HCT116 (cell line): Measurements from ENCODE around the gene RNF220. TPM values are rescaled to one million over a fixed set of nuclear protein-coding genes. Genes with fewer than 3 reads are reported as not detected.

Experiments
- ATAC-seq: fragments of 200-7000 bp; cut with Tn5 transposase; 2 replicates; pipeline ENCODE4 v1.9.1; 2020; ENCODE audit warnings: mild to moderate bottlenecking, moderate library complexity
- BruUV-seq: library from RNA; stranded (reverse); fragments of 400-500 nt; replicated peaks from 2 replicates; lab custom pipeline; 2021; lab: Mats Ljungman, UMichigan
- CTCF ChIA-PET: fragments of 300-600 bp; sonication (Branson Sonifier 250); formaldehyde crosslinking; loops from one replicate; lab custom pipeline; 2021; ENCODE audit warnings: antibody characterized with exemption; lab: Charles Lee
- POLR2A ChIA-PET: fragments of 300-600, 350-600 bp; sonication (Branson Sonifier 250); formaldehyde crosslinking; loops from one replicate; lab custom pipeline; 2021; ENCODE audit warnings: antibody characterized with exemption; lab: Charles Lee
- RAD21 ChIA-PET, 2 experiments: fragments of 300-600 bp; sonication (Branson Sonifier 250); formaldehyde crosslinking; loops; one replicate each; lab custom pipeline; 2023; ENCODE audit warnings: low total read pairs in 2 of 2; ENCODE audit not compliant: uncharacterized antibody in 2 of 2, unreplicated experiment in 2 of 2, low non-redundant PET in 1 of 2; lab: Charles Lee
- DNase-seq: peaks from one replicate; pipeline ENCODE4 v3.0.0-alpha.2; 2010; ENCODE audit warnings: low read depth, low spot score
- H2AFZ ChIP-seq: fragments of 200-600 bp; shearing (Covaris generic), sonication (generic); 2 replicates; pipeline ENCODE4 v1.6.1; 2017; ENCODE audit warnings: low read depth, mixed run types, mixed read lengths, antibody characterized with exemption, low read length; ENCODE audit not compliant: poor library complexity, severe bottlenecking
- H3K27ac ChIP-seq: 2 replicates; pipeline ENCODE4 v1.5.1; 2012; ENCODE audit warnings: low read depth, low read length
- H3K27me3 ChIP-seq: fragments of 200-600 bp; sonication (generic); 2 replicates; pipeline ENCODE4 v1.6.1; 2016; ENCODE audit warnings: mixed run types, low read length, mixed read lengths; ENCODE audit not compliant: insufficient read depth
- H3K36me3 ChIP-seq, 2 experiments: fragments of 200-500 bp in 1 of 2; fragments of 200-600 bp in 1 of 2; sonication (Bioruptor generic) in 1 of 2; sonication (generic) in 1 of 2; 2 replicates each; pipeline versions ENCODE4 v1.5.1 to v1.6.1; 2014 to 2016; ENCODE audit warnings: low read length in 2 of 2, inconsistent platforms in 1 of 2, mixed read lengths in 1 of 2, mixed run types in 1 of 2; ENCODE audit not compliant: insufficient read depth in 2 of 2, control insufficient read depth in 1 of 2
- H3K4me1 ChIP-seq, 2 experiments: fragments of 200-600 bp in 1 of 2; sonication (generic) in 1 of 2; 2 replicates each; pipeline versions ENCODE4 v1.5.1 to v1.6.1; 2012 to 2017; ENCODE audit warnings: low read length in 2 of 2, inconsistent platforms in 1 of 2, mild to moderate bottlenecking in 1 of 2, mixed read lengths in 1 of 2, mixed run types in 1 of 2, moderate library complexity in 1 of 2; ENCODE audit not compliant: insufficient read depth in 2 of 2, control insufficient read depth in 1 of 2
- H3K4me2 ChIP-seq: fragments of 200-600 bp; sonication (generic); 2 replicates; pipeline ENCODE4 v1.6.1; 2017; ENCODE audit warnings: mixed run types, low read length, mixed read lengths
- H3K4me3 ChIP-seq, 2 experiments: fragments of 200-600 bp in 1 of 2; sonication (generic) in 1 of 2; replicated peaks in 1 of 2; 2 replicates each; pipeline ENCODE4 v1.5.1; 2011 to 2016; ENCODE audit warnings: low read length in 2 of 2, control low read depth in 1 of 2, low read depth in 1 of 2, mild to moderate bottlenecking in 1 of 2, mixed read lengths in 1 of 2, mixed run types in 1 of 2
- H3K79me2 ChIP-seq: fragments of 200-600 bp; sonication (generic); 2 replicates; pipeline ENCODE4 v1.6.1; 2017; ENCODE audit warnings: mild to moderate bottlenecking, mixed run types, low read length, moderate library complexity, mixed read lengths; ENCODE audit not compliant: insufficient read depth
- H3K9ac ChIP-seq: fragments of 200-600 bp; sonication (generic); 2 replicates; pipeline ENCODE4 v1.6.1; 2016; ENCODE audit warnings: low read length, mixed read lengths
- H3K9me2 ChIP-seq: fragments of 200-600 bp; sonication (generic), shearing (Covaris generic); 2 replicates; pipeline ENCODE4 v1.6.1; 2017; ENCODE audit warnings: mixed run types, mild to moderate bottlenecking, moderate library complexity; ENCODE audit not compliant: insufficient read depth
- H3K9me3 ChIP-seq, 2 experiments: fragments of 200-500 bp in 1 of 2; fragments of 200-600 bp in 1 of 2; sonication (Bioruptor generic) in 1 of 2; sonication (generic) in 1 of 2; 2 replicates each; pipeline ENCODE4 v1.6.1; 2014 to 2017; ENCODE audit warnings: low read length in 2 of 2, mixed read lengths in 2 of 2, inconsistent platforms in 1 of 2, low read depth in 1 of 2, mild to moderate bottlenecking in 1 of 2, mixed run types in 1 of 2, moderate library complexity in 1 of 2; ENCODE audit not compliant: control insufficient read depth in 1 of 2, insufficient read depth in 1 of 2
- H4K20me1 ChIP-seq: fragments of 200-600 bp; sonication (generic), shearing (Covaris generic); 2 replicates; pipeline ENCODE4 v1.6.1; 2017; ENCODE audit warnings: mixed run types, mild to moderate bottlenecking, moderate library complexity; ENCODE audit not compliant: insufficient read depth
- CBX3 ChIP-seq: IDR thresholded peaks from 2 replicates; pipeline ENCODE4 v1.6.1; 2012; ENCODE audit warnings: low read depth
- EGR1 ChIP-seq: IDR thresholded peaks from 2 replicates; pipeline ENCODE4 v1.6.1; 2012; ENCODE audit warnings: low read depth
- ELF1 ChIP-seq: IDR thresholded peaks from 2 replicates; pipeline ENCODE4 v1.6.1; 2012; ENCODE audit warnings: low read depth, borderline replicate concordance
- RAD21 ChIP-seq: IDR thresholded peaks from 2 replicates; pipeline ENCODE4 v1.6.1; 2012; ENCODE audit warnings: low read depth, mild to moderate bottlenecking
- TCF7L2 ChIP-seq: IDR thresholded peaks from 2 replicates; pipeline ENCODE4 v1.7.0; 2011; ENCODE audit warnings: borderline replicate concordance, inconsistent platforms; ENCODE audit not compliant: insufficient read depth, insufficient read length; ENCODE audit errors: extremely low read depth
- YY1 ChIP-seq: IDR thresholded peaks from 2 replicates; pipeline ENCODE4 v1.6.1; 2011; ENCODE audit warnings: low read length, low read depth, moderate library complexity, mild to moderate bottlenecking; ENCODE audit not compliant: insufficient replicate concordance; ENCODE audit errors: extremely low read depth
- ZFX ChIP-seq: fragments of 450-650 bp; IDR thresholded peaks from 2 replicates; pipeline ENCODE4 v1.6.1; 2017
- intact Hi-C: fragments of 100-400 bp; cut with micrococcal nuclease; formaldehyde crosslinking; loops from 2 replicates; pipeline ENCODE4 v1.10.0; 2022
- total RNA-seq: library from RNA; stranded (reverse); gene quantifications from one replicate; pipeline ENCODE4 v1.2.1, GENCODE V29; 2021; ENCODE audit not compliant: unreplicated experiment
- TF ChIP-seq, protein P1 (sequence below), 3 experiments: fragments of 200-600 bp in 1 of 3; sonication (generic) in 1 of 3; IDR thresholded peaks in 2 of 3; conservative IDR thresholded peaks in 1 of 3; 2 replicates each; pipeline ENCODE4 v1.5.1; 2012 to 2017; ENCODE audit warnings: low read depth in 2 of 3, low read length in 2 of 3, antibody characterized with exemption in 1 of 3, borderline replicate concordance in 1 of 3, control low read depth in 1 of 3, mild to moderate bottlenecking in 1 of 3, mixed read lengths in 1 of 3, mixed run types in 1 of 3, moderate library complexity in 1 of 3; ENCODE audit not compliant: insufficient read depth in 1 of 3

RNF220 gene
- total RNA-seq, 1 experiment from 2014 or later = 84.5 TPM

GRCh38 chr1:44660176-44660575, 255.1 kb downstream of the RNF220 start:
- H4K20me1 ChIP-seq = no peaks in the 10 kb centered on the region
- H3K4me2 ChIP-seq = no peak overlapping the region
- no peak for DNase-seq
- CTCF ChIA-PET = no interaction called here
- H3K27ac ChIP-seq = no peak overlapping the region
- H3K79me2 ChIP-seq = no peaks in the 10 kb centered on the region
- no peaks in the 10 kb centered on the region for H3K9me2 ChIP-seq
- no peaks in the 10 kb centered on the region for H3K36me3 ChIP-seq
- TF ChIP-seq, protein P1, sequence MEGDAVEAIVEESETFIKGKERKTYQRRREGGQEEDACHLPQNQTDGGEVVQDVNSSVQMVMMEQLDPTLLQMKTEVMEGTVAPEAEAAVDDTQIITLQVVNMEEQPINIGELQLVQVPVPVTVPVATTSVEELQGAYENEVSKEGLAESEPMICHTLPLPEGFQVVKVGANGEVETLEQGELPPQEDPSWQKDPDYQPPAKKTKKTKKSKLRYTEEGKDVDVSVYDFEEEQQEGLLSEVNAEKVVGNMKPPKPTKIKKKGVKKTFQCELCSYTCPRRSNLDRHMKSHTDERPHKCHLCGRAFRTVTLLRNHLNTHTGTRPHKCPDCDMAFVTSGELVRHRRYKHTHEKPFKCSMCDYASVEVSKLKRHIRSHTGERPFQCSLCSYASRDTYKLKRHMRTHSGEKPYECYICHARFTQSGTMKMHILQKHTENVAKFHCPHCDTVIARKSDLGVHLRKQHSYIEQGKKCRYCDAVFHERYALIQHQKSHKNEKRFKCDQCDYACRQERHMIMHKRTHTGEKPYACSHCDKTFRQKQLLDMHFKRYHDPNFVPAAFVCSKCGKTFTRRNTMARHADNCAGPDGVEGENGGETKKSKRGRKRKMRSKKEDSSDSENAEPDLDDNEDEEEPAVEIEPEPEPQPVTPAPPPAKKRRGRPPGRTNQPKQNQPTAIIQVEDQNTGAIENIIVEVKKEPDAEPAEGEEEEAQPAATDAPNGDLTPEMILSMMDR (IDR thresholded peaks at IDR 0.05 in 2 of 3, conservative IDR thresholded peaks at IDR 0.05 in 1 of 3; ENCODE audit: borderline replicate concordance in 1 of 3, insufficient read depth in 1 of 3, low read depth in 2 of 3, low read length in 2 of 3) = no peak
- TF ChIP-seq ZFX = no peak
- no peak for TF ChIP-seq RAD21
- no peak for TF ChIP-seq CBX3
- no peak for TF ChIP-seq EGR1
- no peak for TF ChIP-seq ELF1
- no peak for TF ChIP-seq YY1
- TF ChIP-seq TCF7L2 = no peak
- H3K4me1 ChIP-seq = no peaks in the 10 kb centered on the region
- intact Hi-C loops = no loop called here
- POLR2A ChIA-PET = interaction anchor here (1.4 kb wide), 1 partner anchor 14 kb away, joined by 3 read pairs; the partner anchor contains the start of genes ARMH1 and TMEM53
- no peak for ATAC-seq
- no peaks in the 10 kb centered on the region for H3K9me3 ChIP-seq
- BruUV-seq = no TSS peak
- no peak overlapping the region for H3K9ac ChIP-seq
- no peaks in the 10 kb centered on the region for H3K27me3 ChIP-seq
- H2AFZ ChIP-seq = no peak overlapping the region
- RAD21 ChIA-PET = no interaction called here
- H3K4me3 ChIP-seq = no peak overlapping the region
